ENCODE results near the gene TMEM184A.

DNA sequence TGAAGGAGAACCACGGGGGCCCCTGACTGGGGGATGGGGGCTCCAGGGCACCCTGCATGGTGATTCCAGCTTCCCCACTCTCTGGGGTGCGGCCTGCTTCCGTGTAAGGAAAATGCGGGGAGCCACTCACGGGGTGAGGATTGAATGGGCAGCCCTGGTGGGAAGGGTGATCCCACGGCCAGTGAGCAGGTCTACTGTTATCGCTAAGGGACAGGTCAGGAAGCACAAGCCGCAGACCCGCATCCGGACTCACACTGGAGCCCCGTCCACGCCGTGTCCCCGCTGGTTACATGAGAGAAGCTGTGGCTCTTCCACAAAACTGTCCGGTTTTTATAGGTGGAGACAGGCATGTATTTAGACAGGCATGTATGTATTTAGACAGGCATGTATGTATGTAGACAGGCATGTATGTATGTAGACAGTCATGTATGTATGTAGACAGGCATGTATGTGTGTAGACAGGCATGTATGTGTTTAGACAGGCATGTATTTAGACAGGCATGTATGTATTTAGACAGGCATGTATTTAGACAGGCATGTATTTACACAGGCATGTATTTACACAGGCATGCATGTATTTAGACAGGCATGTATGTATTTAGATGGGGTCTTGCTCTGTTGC lies 8.1 kb upstream of the TMEM184A start:
- TF ChIP-seq POLR2A (IDR thresholded peaks at IDR 0.05) (no peak), CTCF (IDR thresholded peaks at IDR 0.05) (no peak)

All from uterus (tissue), 2 donors.